GM04504 (cell line): ENCODE results near the gene TNFSF13B.

Experiments used
- DNase-seq: peaks from one replicate; pipeline ENCODE4 v3.0.0-alpha.2; 2012; ENCODE audit warnings: low read depth

TNFSF13B gene

DNA sequence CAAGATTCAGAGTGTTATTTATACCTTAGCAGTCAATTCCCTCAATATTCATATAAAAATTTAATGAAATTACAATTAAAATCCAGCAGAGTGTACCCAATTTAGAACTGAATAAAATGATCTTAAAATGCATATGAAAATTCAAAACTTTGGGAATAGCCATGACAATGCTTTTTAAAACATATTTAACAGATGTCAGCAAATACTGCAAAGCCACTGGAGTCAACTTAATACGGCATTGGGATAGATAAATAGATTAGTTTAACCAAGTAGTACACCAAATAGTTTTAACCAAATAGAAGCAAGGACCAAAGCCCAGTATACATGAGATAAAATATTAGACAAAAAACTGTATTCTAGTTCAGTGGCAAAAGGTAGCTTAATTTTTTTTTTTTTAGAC, 79.8 kb downstream of the TNFSF13B start:
- DNase-seq, result no peak

- no peak for DNase-seq
These were observed 81.1 kb downstream of the TNFSF13B start for GRCh38 chr13:108350579-108350978.

DNA sequence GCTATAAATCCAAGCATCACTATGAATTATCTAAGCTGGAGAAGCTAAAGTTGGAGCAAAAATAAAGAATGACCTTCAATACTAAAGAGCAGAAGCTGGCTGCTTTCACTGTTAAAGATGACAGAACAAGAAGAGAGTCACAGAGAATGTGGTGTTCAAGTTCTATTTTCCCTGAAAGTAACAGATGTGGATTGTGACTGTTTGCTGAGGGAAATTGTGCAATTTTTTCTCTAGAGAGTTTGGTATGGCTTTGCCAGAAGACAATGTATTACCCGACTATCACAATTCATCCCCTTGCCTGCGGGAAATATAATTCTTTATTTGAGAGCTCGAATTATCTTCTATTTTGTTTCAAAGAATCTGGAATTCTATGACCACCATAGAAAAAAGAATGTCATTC, 83.1 kb downstream of the TNFSF13B start:
- no peak for DNase-seq

- no peak for DNase-seq
These were observed 87.7 kb downstream of the TNFSF13B start for GRCh38 chr13:108357228-108357627.
